HL-60 (cell line): ENCODE data around the gene CIRBP.

ENCODE experiments used
- DNase-seq, 2 experiments: peaks; one replicate each; pipeline ENCODE4 v3.0.0-alpha.2; 2010 to 2020; ENCODE audit warnings: low read depth in 1 of 2, low spot score in 1 of 2
- H3K27ac ChIP-seq: fragments of 250-450 bp; sonication (Bioruptor Pico); replicated peaks from 2 replicates; pipeline ENCODE4 v1.5.1; 2020; ENCODE audit warnings: mild to moderate bottlenecking, moderate library complexity
- H3K27me3 ChIP-seq: fragments of 250-450 bp; sonication (Bioruptor Pico); 2 replicates; pipeline ENCODE4 v1.5.1; 2021; ENCODE audit warnings: mild to moderate bottlenecking, moderate library complexity; ENCODE audit not compliant: insufficient read depth, poor library complexity, severe bottlenecking
- H3K4me3 ChIP-seq: replicated peaks from 2 replicates; pipeline ENCODE4 v1.5.1; 2011; ENCODE audit warnings: mild to moderate bottlenecking, control low read depth, low read length; ENCODE audit not compliant: insufficient read depth
- CTCF ChIP-seq: IDR thresholded peaks from one replicate; pipeline ENCODE4 v1.5.1; 2011; ENCODE audit warnings: low read length, control low read depth, inconsistent platforms; ENCODE audit not compliant: insufficient read depth
- GABPA ChIP-seq: IDR thresholded peaks from 2 replicates; pipeline ENCODE4 v1.6.1; 2012; ENCODE audit warnings: low read depth
- POLR2AphosphoS5 ChIP-seq: IDR thresholded peaks from 2 replicates; pipeline ENCODE4 v1.6.1; 2012; ENCODE audit warnings: low read depth
- SPI1 ChIP-seq: IDR thresholded peaks from 2 replicates; pipeline ENCODE4 v1.6.1; 2012; ENCODE audit warnings: low read depth, mild to moderate bottlenecking, borderline replicate concordance
- TF ChIP-seq, protein P1 (sequence below): IDR thresholded peaks from 2 replicates; pipeline ENCODE4 v1.6.1; 2012; ENCODE audit warnings: low read depth; ENCODE audit not compliant: insufficient replicate concordance

Gene CIRBP

DNA sequence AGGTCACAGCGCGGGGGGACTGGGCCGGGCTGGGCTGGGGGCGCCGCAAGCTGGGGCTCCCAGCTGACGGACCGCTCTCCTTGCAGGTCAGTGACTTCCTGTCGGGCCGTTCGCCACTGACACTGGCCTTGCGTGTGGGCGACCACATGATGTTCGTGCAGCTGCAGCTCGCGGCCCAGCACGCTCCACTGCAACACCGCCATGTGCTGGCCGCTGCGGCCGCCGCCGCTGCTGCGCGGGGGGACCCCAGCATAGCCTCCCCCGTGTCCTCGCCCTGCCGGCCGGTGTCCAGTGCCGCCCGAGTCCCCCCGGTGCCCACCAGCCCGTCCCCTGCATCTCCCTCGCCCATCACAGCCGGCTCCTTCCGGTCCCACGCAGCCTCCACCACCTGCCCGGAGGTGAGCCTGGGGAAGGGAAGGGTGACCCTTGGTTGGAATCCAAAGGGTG, 15.0 kb upstream of the CIRBP start:
- peak in 1 of 2 experiments; percentile 67 for DNase-seq
- H3K27me3 ChIP-seq = no peaks in the 10 kb centered on the region
- no peak for TF ChIP-seq GABPA
- TF ChIP-seq CTCF = no peak
- TF ChIP-seq, protein P1, sequence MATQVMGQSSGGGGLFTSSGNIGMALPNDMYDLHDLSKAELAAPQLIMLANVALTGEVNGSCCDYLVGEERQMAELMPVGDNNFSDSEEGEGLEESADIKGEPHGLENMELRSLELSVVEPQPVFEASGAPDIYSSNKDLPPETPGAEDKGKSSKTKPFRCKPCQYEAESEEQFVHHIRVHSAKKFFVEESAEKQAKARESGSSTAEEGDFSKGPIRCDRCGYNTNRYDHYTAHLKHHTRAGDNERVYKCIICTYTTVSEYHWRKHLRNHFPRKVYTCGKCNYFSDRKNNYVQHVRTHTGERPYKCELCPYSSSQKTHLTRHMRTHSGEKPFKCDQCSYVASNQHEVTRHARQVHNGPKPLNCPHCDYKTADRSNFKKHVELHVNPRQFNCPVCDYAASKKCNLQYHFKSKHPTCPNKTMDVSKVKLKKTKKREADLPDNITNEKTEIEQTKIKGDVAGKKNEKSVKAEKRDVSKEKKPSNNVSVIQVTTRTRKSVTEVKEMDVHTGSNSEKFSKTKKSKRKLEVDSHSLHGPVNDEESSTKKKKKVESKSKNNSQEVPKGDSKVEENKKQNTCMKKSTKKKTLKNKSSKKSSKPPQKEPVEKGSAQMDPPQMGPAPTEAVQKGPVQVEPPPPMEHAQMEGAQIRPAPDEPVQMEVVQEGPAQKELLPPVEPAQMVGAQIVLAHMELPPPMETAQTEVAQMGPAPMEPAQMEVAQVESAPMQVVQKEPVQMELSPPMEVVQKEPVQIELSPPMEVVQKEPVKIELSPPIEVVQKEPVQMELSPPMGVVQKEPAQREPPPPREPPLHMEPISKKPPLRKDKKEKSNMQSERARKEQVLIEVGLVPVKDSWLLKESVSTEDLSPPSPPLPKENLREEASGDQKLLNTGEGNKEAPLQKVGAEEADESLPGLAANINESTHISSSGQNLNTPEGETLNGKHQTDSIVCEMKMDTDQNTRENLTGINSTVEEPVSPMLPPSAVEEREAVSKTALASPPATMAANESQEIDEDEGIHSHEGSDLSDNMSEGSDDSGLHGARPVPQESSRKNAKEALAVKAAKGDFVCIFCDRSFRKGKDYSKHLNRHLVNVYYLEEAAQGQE = no peak
- no peak for TF ChIP-seq POLR2AphosphoS5
- no peak for TF ChIP-seq SPI1
- H3K4me3 ChIP-seq = no peak overlapping the region
- H3K27ac ChIP-seq = peak overlapping the region; percentile 98

DNA sequence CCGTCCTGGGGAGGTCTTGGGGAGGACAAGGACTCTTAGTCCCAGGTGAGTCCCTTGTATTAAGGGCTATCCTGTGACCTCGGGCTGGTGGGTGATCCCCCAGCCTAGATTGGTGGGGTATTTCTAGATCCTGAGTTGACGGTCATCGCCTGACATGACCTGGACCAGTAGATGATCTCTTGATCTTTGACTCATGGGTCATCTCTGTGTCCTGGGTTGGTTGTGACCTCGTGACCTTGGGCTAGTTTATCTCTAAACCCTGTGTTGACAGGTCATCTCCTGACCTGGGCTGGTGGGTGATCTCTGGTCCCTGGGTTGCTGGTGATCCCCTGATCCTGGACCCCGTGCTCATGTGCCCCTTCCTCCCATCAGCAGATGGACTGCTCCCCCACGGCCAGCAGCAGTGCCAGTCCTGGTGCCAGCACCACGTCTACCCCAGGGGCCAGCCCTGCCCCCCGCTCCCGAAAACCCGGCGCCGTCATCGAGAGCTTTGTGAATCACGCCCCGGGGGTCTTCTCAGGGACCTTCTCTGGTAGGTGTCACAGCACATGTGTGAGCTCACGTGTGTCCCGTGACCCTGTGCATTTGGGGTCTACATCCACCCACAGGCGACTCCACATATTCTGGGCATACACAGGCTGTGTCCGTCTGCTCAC, 14.5 kb upstream of the CIRBP start:
- no peak overlapping the region for H3K4me3 ChIP-seq
- no peaks in the 10 kb centered on the region for H3K27me3 ChIP-seq
- no peak for TF ChIP-seq GABPA
- TF ChIP-seq POLR2AphosphoS5 = no peak; the same call in 1 of the 2 replicates
- no peak for TF ChIP-seq CTCF
- TF ChIP-seq SPI1 = no peak
- TF ChIP-seq, protein P1 = no peak
- peak in 1 of 2 experiments; percentile 62 for DNase-seq
- peak overlapping the region; percentile 98 for H3K27ac ChIP-seq

GRCh38 chr19:1255186-1256161, 13.7 kb upstream of the CIRBP start:
- Histone ChIP-seq H3K27me3 (no peaks in the 10 kb centered on the region), H3K27ac (peak overlapping the region; percentile 23; the same call in 1 of the 2 replicates), H3K4me3 (no peak overlapping the region)
- TF ChIP-seq GABPA (no peak), SPI1 (no peak), POLR2AphosphoS5 (no peak), CTCF (no peak)
- TF ChIP-seq, protein P1 = no peak
- no peak for DNase-seq
